ENCODE data around the gene CACNG1.

Gene CACNG1

GRCh38 chr17:67052720-67053437, 8.5 kb downstream of the CACNG1 start:
- DNase-seq = no peak

- DNase-seq = no peak
Measured at GRCh38 chr17:67053438-67054000, 9.2 kb downstream of the CACNG1 start.

GRCh38 chr17:67054011-67054591, 9.7 kb downstream of the CACNG1 start:
- no peak for DNase-seq

GRCh38 chr17:67054608-67055007, 10.3 kb downstream of the CACNG1 start:
- no peak for DNase-seq

- no peak for DNase-seq
Measured at GRCh38 chr17:67055041-67055443, 10.7 kb downstream of the CACNG1 start.

GRCh38 chr17:67055811-67056745, 11.7 kb downstream of the CACNG1 start:
- no peak for DNase-seq

- no peak for DNase-seq
Measured at GRCh38 chr17:67056746-67057490, 12.6 kb downstream of the CACNG1 start.

- DNase-seq = no peak
Measured at GRCh38 chr17:67058036-67058435, 13.7 kb downstream of the CACNG1 start.

GRCh38 chr17:67059372-67059771, 15.0 kb downstream of the CACNG1 start:
- DNase-seq = no peak

- no peak for DNase-seq
Measured at GRCh38 chr17:67063141-67063540, 18.8 kb downstream of the CACNG1 start.

GRCh38 chr17:67066717-67067116, 22.4 kb downstream of the CACNG1 start:
- DNase-seq = no peak

- DNase-seq = no peak
Measured at GRCh38 chr17:67067571-67068482, 23.5 kb downstream of the CACNG1 start.

- no peak for DNase-seq
Measured at GRCh38 chr17:67068999-67069398, 24.6 kb downstream of the CACNG1 start.

- no peak for DNase-seq
Measured at GRCh38 chr17:67069603-67070136, 25.3 kb downstream of the CACNG1 start.

- DNase-seq = no peak
Measured at GRCh38 chr17:67071595-67071994, 27.2 kb downstream of the CACNG1 start.

- DNase-seq = no peak
Measured at GRCh38 chr17:67072885-67073284, 28.5 kb downstream of the CACNG1 start.

- no peak for DNase-seq
Measured at GRCh38 chr17:67074781-67075180, 30.4 kb downstream of the CACNG1 start.

- no peak for DNase-seq
Measured at GRCh38 chr17:67076290-67076689, 31.9 kb downstream of the CACNG1 start.

- no peak for DNase-seq
Measured at GRCh38 chr17:67078292-67078691, 33.9 kb downstream of the CACNG1 start.

GRCh38 chr17:67079491-67079890, 35.1 kb downstream of the CACNG1 start:
- DNase-seq = no peak

GRCh38 chr17:67080804-67081203, 36.5 kb downstream of the CACNG1 start:
- DNase-seq = no peak

All from activated gamma-delta T cell treated with Interleukin-2 at 50 U/mL for 16 hours (primary cell).